Renal cortex interstitium (tissue), 11 donors: Measurements from ENCODE around the gene AVP. TPM values are rescaled to one million over a fixed set of nuclear protein-coding genes. Genes with fewer than 3 reads are reported as not detected.

Source experiments
- DNase-seq, 11 donors: peaks; one replicate each; pipeline ENCODE4 v3.0.0-alpha.2; 2013; ENCODE audit warnings: low read depth in 9 of 11, low spot score in 4 of 11; ENCODE audit errors: extremely low read depth in 1 of 11
- polyA plus RNA-seq, 3 donors: library from polyadenylated mRNA; unstranded; fragments of 120-200 nt; gene quantifications; one replicate each; pipeline ENCODE4 v1.2.1, GENCODE V29; 2013; ENCODE audit not compliant: insufficient read length in 3 of 3

Gene AVP
- polyA plus RNA-seq, 3 donors = 0.33 to 0.64 (median 0.54) TPM

GRCh38 chr20:3115190-3116107 is 30.9 kb upstream of the AVP start:
- DNase-seq = peak in 7 of 11 donors; percentile 19 to 34 (median 28)

GRCh38 chr20:3111995-3112394 is 27.5 kb upstream of the AVP start:
- no peak for DNase-seq

GRCh38 chr20:3111507-3111906 is 27.0 kb upstream of the AVP start:
- no peak for DNase-seq

GRCh38 chr20:3109350-3110302 is 25.1 kb upstream of the AVP start:
- no peak for DNase-seq

- no peak for DNase-seq
Measured at GRCh38 chr20:3107464-3108025, 23.0 kb upstream of the AVP start.

- DNase-seq = no peak
Measured at GRCh38 chr20:3106658-3107463, 22.3 kb upstream of the AVP start.

- no peak for DNase-seq
Measured at GRCh38 chr20:3106185-3106584, 21.7 kb upstream of the AVP start.

GRCh38 chr20:3105256-3106137 is 21.0 kb upstream of the AVP start:
- DNase-seq = no peak

- no peak for DNase-seq
Measured at GRCh38 chr20:3103369-3104032, 19.0 kb upstream of the AVP start.

- DNase-seq = no peak
Measured at GRCh38 chr20:3102575-3103368, 18.2 kb upstream of the AVP start.

- DNase-seq = no peak
Measured at GRCh38 chr20:3101737-3102574, 17.4 kb upstream of the AVP start.

- no peak for DNase-seq
Measured at GRCh38 chr20:3101251-3101650, 16.7 kb upstream of the AVP start.

- no peak for DNase-seq
Measured at GRCh38 chr20:3100480-3100879, 16.0 kb upstream of the AVP start.

GRCh38 chr20:3094848-3095629 is 10.5 kb upstream of the AVP start:
- DNase-seq = no peak

GRCh38 chr20:3093861-3094361 is 9.4 kb upstream of the AVP start:
- DNase-seq = no peak
